NCI-H510A treated with DMSO at 0.1 percent for 48 hours (cell line): ENCODE results near the gene MGME1.

Experiments
- DNase-seq: peaks from one replicate; lab custom pipeline; 2025; lab: John Stamatoyannopoulos, UW

Gene MGME1

DNA sequence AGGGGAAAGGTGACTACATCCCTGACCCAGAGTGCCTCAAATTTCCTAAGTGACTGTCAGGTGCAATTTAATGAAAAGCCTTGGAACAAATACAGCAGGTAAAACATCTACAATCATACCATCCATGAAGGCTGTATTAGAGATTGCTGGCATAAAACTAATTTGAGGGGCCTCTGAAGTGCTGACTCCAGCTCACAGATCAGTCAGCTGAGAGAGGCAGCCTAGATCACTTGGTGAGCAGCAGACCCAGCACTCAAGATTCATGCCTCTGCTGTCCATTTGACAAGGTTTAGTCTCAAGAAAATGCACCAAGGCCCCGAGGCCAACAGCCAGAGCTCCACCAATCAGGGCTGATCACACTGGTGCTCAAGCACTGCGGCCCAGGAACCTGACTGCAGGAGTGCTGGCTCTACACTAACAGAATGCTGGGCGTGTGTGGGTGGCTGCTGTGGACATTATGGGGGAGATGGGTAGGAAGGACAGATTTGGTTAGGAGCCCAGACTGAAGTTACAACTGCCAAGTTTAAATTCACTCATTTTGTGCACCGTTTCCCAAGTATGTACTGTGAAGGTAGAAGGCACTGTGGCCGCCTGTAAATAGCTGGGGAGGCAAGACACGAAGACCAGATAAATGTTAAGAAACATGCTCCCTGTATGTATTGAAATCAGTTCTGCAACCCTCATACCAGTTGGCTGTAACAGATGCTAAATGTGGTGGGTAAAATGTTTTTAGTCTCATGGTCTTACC is 28.4 kb upstream of the MGME1 start:
- no peak for DNase-seq

- no peak for DNase-seq
Observed at GRCh38 chr20:17941087-17941825, 27.6 kb upstream of the MGME1 start.

DNA sequence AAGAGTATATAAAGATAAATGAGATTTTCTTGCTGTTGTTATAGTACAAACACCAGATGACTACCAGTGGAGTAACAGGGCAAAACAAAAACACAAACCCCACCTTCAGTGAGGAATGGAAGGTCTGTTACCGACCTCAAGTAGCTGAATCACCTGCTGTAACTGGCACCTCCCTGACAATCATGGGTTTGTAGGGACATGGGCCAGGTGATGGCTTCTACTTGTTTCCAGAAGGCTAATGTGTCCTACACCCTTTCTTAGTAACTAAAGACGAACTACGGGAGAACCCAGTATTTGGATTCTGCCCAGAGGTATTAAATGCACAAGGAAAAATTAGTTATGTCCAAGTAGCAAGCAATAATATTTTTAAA is 27.0 kb upstream of the MGME1 start:
- DNase-seq: no peak

GRCh38 chr20:17943343-17943742 is 25.5 kb upstream of the MGME1 start:
- DNase-seq: no peak

GRCh38 chr20:17944854-17945474 is 23.9 kb upstream of the MGME1 start:
- no peak for DNase-seq

GRCh38 chr20:17946040-17946439 is 22.8 kb upstream of the MGME1 start:
- no peak for DNase-seq

- DNase-seq: no peak
Observed at GRCh38 chr20:17946572-17947473, 22.0 kb upstream of the MGME1 start.

DNA sequence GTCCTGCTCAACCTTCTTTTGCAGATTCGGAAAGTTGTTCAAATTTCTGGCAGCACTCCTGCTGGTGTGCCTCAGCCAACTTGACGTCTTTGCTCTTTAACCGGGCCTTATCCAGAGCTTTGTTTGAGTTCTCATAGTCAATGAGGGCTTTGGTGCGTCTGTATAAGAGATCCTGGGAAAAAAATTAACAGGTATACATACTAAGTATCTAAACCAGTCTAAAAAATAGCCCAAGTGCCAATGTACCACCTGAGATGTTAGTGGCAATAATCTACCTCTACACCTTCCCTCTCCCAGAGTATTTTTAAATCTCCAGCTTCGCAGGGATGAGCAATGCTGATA is 21.4 kb upstream of the MGME1 start:
- no peak for DNase-seq

DNA sequence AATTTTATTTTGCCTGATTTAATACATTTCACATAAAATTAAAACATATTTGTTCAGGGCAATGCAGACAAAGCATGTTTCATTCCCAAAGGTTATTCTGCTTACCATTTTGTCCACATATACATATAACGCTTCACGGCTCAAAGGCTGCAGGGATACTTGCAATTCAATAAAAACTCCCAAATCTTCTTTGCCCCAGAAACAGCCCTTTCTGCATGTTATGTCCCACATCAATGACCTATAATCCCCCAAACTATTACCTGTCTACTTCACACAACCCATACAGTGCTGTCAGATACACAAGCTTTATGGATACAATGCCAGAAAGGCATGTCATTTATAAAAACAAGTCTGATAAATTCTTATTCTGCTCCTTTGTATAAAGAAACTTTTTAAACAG is 20.4 kb upstream of the MGME1 start:
- DNase-seq: no peak

DNA sequence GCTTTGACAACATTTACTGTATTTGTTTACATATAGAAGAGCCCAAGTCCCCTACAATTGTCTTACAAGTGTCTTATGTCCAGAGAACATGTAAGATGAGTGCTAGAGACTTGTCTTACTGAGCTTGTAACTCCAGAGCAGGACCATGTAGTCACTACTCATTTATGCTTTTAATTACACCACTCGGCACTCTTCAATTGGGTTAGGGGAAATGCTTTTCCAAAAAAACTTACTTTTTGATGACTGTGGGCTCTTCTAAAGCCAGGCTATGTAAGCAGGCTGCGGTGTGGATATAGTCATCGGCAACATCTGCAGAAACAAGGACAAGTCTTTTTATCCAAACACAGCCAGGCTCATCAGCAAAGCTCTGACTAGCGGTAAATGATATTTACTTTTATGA is 18.9 kb upstream of the MGME1 start:
- DNase-seq: no peak

GRCh38 chr20:17950670-17951069 is 18.1 kb upstream of the MGME1 start:
- DNase-seq: no peak

DNA sequence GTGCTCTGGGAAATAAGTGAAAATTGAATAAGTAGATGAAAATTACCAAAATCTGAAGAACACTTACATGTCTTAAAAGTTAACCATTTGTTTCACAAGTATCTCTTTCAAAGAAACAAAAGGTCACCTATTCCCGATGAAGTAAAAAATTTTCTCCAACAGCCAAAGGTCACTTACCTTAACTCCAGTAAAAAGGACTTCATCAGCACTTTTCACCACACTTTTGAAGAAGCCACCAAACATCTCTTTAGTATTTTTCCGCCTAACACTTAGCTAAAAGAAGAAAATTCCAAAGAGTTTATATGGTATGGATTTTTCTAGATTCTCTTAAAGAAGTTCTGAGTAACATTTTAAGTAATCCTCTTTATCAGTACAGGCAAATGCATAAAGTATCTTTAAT is 17.5 kb upstream of the MGME1 start:
- no peak for DNase-seq

DNA sequence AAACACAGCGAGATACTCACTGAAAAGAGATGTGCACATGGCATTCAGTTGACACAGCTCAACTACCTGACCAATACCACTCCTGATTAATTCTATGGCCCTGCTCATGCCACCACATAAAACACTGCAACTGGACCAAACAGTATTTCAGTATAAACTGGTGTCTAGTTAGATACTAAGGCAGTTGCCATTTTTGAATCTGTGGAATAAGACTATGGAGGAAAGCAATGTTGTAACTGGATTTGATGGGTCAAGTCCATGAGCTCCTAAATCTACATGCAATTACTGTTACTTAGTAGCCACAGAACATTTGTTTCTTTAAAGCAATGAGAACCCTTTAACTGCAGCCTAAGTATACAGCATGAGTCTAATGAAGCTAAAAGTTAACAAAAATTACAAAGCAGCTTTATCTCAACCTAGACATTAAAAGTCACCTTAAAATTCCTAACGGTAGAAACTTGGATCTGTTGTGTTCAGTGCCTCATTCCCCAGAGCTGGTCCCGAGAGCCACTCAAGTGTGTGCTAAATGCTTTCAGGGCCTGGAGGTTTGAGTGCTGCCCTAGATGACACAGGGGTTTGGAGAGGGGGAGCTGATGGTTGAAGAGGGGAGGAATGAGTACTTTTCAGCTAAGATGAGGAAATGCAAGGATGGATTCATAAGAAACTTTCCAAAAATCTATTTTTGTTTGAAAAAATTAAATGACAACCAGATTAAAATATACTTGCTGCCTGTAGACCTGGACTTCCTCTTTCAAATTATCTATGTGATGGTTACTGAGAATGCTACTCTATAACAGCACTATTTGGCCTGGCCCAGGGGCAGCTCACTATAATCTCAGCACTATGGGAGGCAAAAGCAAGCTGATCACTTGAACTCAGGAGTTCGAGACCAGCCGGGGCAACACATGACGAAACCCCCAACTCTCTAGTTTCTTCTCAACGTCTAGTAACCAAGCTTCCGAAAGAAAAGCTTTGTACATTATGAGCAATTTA is 15.8 kb upstream of the MGME1 start:
- no peak for DNase-seq

DNA sequence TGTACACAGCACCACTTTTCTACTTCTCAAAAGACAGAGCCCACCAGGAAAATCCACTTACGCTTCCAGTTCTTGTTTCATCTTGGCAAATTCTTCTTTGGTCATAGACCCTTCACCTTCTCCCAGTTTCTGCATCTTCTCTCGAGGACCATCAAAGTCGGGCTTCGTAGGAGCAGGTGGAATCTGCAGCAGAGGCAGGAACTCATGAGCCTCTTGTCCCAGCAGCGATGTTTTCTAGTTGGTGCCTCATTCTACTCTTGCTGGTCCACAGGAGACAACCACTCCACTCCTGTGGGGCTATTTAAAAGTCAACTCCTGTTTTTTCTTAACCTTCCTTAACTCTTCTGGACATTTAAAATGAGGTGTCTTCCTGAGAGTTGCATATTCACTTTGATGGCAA is 14.9 kb upstream of the MGME1 start:
- DNase-seq: no peak

DNA sequence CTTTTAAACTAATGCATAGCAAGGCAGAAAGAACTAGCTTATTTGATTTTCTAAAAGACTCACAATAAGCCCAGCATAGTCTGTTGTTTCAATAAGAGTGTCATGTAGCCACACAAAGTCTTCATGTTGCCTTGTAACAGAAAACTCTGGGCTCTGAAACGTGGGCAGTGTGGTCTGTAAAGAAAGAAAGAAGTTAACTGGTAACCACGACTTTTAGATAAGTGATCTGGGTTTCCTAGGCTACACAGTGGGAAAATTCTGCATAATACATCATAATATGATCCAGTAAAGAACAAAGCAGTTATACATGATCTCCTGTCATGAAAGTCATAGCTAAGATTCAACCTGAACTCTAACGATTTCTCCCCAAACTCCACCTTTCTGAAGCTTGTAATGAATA is 13.5 kb upstream of the MGME1 start:
- no peak for DNase-seq

GRCh38 chr20:17956099-17956685 is 12.6 kb upstream of the MGME1 start:
- no peak for DNase-seq

DNA sequence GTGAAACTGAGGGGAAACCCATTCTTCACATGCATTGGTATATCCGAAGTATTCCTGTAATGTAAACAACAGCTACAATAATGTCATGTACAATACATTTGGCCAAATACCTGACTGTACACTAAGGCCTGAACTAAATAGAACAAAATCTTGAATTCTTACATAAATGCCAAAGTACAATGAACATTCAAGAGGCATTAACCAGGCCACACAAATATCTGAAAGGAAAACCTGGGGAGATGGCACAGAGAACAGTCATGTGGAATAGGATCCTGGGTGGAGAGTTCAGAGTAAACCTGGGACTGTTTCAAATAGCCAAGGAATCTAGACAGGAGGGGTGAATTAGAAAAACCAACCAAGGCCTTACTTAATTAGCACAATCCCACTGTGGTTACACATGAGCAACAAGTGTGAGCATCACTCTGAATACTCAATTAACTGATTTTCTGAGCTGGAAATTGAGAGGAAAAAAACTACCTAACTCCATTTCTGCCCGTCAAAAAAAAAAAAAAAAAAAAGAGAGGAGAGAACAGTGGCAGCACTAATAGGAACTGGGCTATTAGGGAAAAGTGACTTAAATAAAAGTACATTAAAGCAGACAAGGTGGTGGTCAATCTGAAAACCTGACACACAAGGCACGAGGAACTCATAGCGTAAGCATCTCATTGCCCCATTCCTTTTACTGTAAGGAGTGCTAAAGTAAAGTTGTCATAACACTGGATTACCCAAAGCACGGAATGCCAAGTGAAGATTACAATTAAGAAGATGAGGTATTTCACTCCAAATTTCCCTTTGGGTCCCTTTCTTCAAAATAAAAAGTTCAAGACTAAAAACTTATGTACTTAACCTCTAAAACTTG is 11.1 kb upstream of the MGME1 start:
- DNase-seq: no peak

DNA sequence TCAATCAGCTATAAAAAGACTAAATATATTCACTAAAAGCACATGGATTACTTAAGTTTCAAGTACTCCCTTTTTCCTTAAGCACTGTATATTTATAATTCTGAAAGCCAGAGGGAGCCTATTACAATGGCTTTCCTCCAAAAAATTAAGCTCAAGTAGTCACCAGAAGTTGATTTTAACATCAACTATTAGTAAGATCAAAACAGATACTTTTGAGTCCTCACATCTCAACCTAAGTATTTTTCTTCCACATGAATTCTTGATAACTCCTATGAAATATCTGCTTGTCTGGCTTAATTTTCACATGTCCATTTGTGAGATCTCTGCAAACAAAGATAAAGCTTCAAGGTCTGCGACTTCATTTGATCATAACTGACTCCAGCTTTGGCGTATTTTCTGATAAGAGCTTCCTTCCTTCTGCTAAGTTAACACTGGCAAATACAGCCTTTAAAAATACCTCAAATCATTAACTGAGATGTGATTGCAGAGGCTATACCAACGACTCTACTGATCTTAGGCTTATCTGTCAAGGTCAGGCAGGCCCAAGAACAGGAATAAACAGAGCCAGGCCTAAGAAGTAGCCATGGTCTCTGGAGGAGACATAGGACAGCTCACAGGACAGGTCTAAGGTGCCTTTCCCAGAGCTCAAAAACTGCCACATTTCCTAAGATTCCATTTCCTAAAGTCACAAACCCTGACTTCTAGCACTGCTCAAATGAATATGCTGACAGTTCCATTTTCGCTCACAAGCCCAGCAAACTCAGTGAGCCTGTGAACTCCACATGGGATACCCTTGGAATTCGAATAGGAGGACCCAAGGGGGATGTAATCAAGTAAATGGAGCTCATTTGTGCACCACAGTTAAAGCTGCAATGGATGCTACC is 10.2 kb upstream of the MGME1 start:
- DNase-seq: no peak

GRCh38 chr20:17959257-17959627 is 9.6 kb upstream of the MGME1 start:
- no peak for DNase-seq
